HG03457 (cell line): ENCODE measurements around the gene MYO16.

Source experiments
- ATAC-seq: cut with Tn5 transposase; IDR thresholded peaks from one replicate; pipeline ENCODE4 v1.9.1; 2021; ENCODE audit warnings: moderate number of reproducible peaks; ENCODE audit not compliant: unreplicated experiment

The MYO16 gene

GRCh38 chr13:108789476-108789875 lies 160.1 kb downstream of the MYO16 start:
- no peak for ATAC-seq

GRCh38 chr13:108795841-108796240 lies 166.4 kb downstream of the MYO16 start:
- ATAC-seq, result no peak

GRCh38 chr13:108797354-108797753 lies 167.9 kb downstream of the MYO16 start:
- no peak for ATAC-seq

- no peak for ATAC-seq
These were observed 178.4 kb downstream of the MYO16 start for GRCh38 chr13:108807841-108808240.

GRCh38 chr13:108812165-108812564 lies 182.8 kb downstream of the MYO16 start:
- ATAC-seq, result no peak

GRCh38 chr13:108812661-108813060 lies 183.2 kb downstream of the MYO16 start:
- no peak for ATAC-seq

- no peak for ATAC-seq
These were observed 184.3 kb downstream of the MYO16 start for GRCh38 chr13:108813587-108814170.

- no peak for ATAC-seq
These were observed 187.0 kb downstream of the MYO16 start for GRCh38 chr13:108816375-108816774.

GRCh38 chr13:108827646-108828045 lies 198.2 kb downstream of the MYO16 start:
- ATAC-seq, result no peak

- ATAC-seq, result no peak
These were observed 198.8 kb downstream of the MYO16 start for GRCh38 chr13:108828086-108828815.

- no peak for ATAC-seq
These were observed 201.5 kb downstream of the MYO16 start for GRCh38 chr13:108830916-108831315.

GRCh38 chr13:108833531-108833930 lies 204.1 kb downstream of the MYO16 start:
- no peak for ATAC-seq

- ATAC-seq, result no peak
These were observed 204.8 kb downstream of the MYO16 start for GRCh38 chr13:108834193-108834592.

GRCh38 chr13:108835083-108835482 lies 205.7 kb downstream of the MYO16 start:
- no peak for ATAC-seq

- no peak for ATAC-seq
These were observed 221.3 kb downstream of the MYO16 start for GRCh38 chr13:108850691-108851090.

GRCh38 chr13:108851660-108852059 lies 222.2 kb downstream of the MYO16 start:
- no peak for ATAC-seq

GRCh38 chr13:108853031-108853430 lies 223.6 kb downstream of the MYO16 start:
- no peak for ATAC-seq

- ATAC-seq, result peak; percentile 66
These were observed 226.5 kb downstream of the MYO16 start for GRCh38 chr13:108855737-108856387.

- no peak for ATAC-seq
These were observed 229.3 kb downstream of the MYO16 start for GRCh38 chr13:108858676-108859075.

GRCh38 chr13:108859197-108860012 lies 230.0 kb downstream of the MYO16 start:
- no peak for ATAC-seq

GRCh38 chr13:108860418-108860817 lies 231.0 kb downstream of the MYO16 start:
- no peak for ATAC-seq
